Thyroid gland (tissue), 4 donors: ENCODE data around the gene SLC5A1.

Source experiments
- POLR2A ChIP-seq, 2 donors: fragments of 450-650 bp; IDR thresholded peaks; one replicate each; pipeline ENCODE4 v1.6.1; 2017; ENCODE audit warnings: antibody characterized with exemption in 2 of 2, mild to moderate bottlenecking in 2 of 2, moderate library complexity in 1 of 2
- TF ChIP-seq, protein P1 (sequence below), 6 experiments: fragments of 200-600 bp in 3 of 6; fragments of 450-650 bp in 3 of 6; sonication (generic) in 3 of 6; IDR thresholded peaks; one replicate each; pipeline ENCODE4 v1.5.1; 2016 to 2019; ENCODE audit warnings: antibody characterized with exemption in 6 of 6, mild to moderate bottlenecking in 2 of 6, inconsistent platforms in 1 of 6, moderate library complexity in 1 of 6

DNA sequence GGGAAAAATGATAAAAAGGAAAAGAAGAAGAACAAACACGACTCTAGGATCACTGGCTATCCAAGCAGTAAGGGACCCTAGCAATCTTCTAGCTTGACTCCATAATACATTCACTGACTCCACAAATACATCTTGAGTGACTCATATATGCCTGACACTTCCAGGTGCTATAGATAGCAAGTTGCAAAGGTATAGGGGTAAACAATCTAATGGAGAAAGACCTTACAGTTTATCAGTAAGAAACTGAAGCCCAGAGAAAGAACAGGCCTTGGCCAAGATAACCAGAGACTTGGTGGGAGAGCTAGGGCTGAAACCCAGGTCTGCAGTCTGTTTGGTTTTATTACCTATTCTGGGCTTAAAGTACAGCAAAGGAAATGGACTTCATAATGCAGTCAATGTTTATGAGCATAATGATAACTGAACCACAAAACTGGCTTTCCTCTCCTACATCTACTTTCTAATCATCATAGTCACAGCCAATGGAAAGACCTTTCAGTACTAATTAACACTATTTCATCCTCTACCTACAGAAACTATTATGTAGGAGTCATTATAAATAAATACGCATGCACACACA, 19.7 kb upstream of the SLC5A1 start:
- TF ChIP-seq, protein P1, sequence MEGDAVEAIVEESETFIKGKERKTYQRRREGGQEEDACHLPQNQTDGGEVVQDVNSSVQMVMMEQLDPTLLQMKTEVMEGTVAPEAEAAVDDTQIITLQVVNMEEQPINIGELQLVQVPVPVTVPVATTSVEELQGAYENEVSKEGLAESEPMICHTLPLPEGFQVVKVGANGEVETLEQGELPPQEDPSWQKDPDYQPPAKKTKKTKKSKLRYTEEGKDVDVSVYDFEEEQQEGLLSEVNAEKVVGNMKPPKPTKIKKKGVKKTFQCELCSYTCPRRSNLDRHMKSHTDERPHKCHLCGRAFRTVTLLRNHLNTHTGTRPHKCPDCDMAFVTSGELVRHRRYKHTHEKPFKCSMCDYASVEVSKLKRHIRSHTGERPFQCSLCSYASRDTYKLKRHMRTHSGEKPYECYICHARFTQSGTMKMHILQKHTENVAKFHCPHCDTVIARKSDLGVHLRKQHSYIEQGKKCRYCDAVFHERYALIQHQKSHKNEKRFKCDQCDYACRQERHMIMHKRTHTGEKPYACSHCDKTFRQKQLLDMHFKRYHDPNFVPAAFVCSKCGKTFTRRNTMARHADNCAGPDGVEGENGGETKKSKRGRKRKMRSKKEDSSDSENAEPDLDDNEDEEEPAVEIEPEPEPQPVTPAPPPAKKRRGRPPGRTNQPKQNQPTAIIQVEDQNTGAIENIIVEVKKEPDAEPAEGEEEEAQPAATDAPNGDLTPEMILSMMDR (IDR thresholded peaks at IDR 0.05) = no peak
- TF ChIP-seq POLR2A (IDR thresholded peaks at IDR 0.05) = no peak
